Neuronal stem cell (in vitro differentiated cells): ENCODE data around the gene SYP.

Experiments used
- DNase-seq: peaks from one replicate; pipeline ENCODE4 v3.0.0-alpha.2; 2013; ENCODE audit warnings: low spot score
- H2AFZ ChIP-seq: one replicate; pipeline ENCODE4 v1.6.1; 2013; ENCODE audit warnings: mild to moderate bottlenecking, low read length, inconsistent platforms
- H2AK5ac ChIP-seq: 2 replicates; pipeline ENCODE4 v1.6.1; 2013; ENCODE audit warnings: low read depth, mild to moderate bottlenecking, inconsistent platforms, low read length, moderate library complexity, mixed read lengths
- H2BK120ac ChIP-seq: 2 replicates; pipeline ENCODE4 v1.6.1; 2013; ENCODE audit warnings: low read depth, mild to moderate bottlenecking, inconsistent platforms, low read length, moderate library complexity, mixed read lengths
- H2BK12ac ChIP-seq: one replicate; pipeline ENCODE4 v1.6.1; 2013; ENCODE audit warnings: low read length, inconsistent platforms
- H2BK15ac ChIP-seq: 2 replicates; pipeline ENCODE4 v1.6.1; 2013; ENCODE audit warnings: mild to moderate bottlenecking, low read length, inconsistent platforms, mixed read lengths
- H2BK5ac ChIP-seq: one replicate; pipeline ENCODE4 v1.6.1; 2013; ENCODE audit warnings: inconsistent platforms, mild to moderate bottlenecking, low read length, moderate library complexity
- H3K14ac ChIP-seq: one replicate; pipeline ENCODE4 v1.6.1; 2013; ENCODE audit warnings: low read length, inconsistent platforms
- H3K18ac ChIP-seq: 2 replicates; pipeline ENCODE4 v1.6.1; 2013; ENCODE audit warnings: low read length, inconsistent platforms
- H3K23ac ChIP-seq: 2 replicates; pipeline ENCODE4 v1.6.1; 2013; ENCODE audit warnings: low read depth, mild to moderate bottlenecking, mixed read lengths, low read length, inconsistent platforms; ENCODE audit not compliant: poor library complexity
- H3K27ac ChIP-seq: replicated peaks from 3 replicates; pipeline ENCODE4 v1.5.1; 2013; ENCODE audit warnings: low read length, inconsistent platforms
- H3K27me3 ChIP-seq, 3 experiments: 2 replicates each; pipeline ENCODE4 v1.6.1; 2013; ENCODE audit warnings: low read length in 3 of 3, mild to moderate bottlenecking in 2 of 3, inconsistent platforms in 1 of 3, low read depth in 1 of 3, mixed read lengths in 1 of 3, moderate library complexity in 1 of 3; ENCODE audit not compliant: control insufficient read depth in 3 of 3, insufficient read depth in 3 of 3
- H3K36me3 ChIP-seq, 2 donors: replicated peaks in 1 of 2; 2 replicates each; pipeline ENCODE4 v1.6.1; 2013; ENCODE audit warnings: low read length in 2 of 2; ENCODE audit not compliant: control insufficient read depth in 2 of 2, insufficient read depth in 2 of 2
- H3K4ac ChIP-seq: 2 replicates; pipeline ENCODE4 v1.6.1; 2013; ENCODE audit warnings: inconsistent platforms, mild to moderate bottlenecking, low read length, moderate library complexity
- H3K4me1 ChIP-seq, 2 donors: 1 replicate in 1 of 2; 2 replicates in 1 of 2; pipeline ENCODE4 v1.6.1; 2013; ENCODE audit warnings: low read length in 2 of 2, low read depth in 1 of 2; ENCODE audit not compliant: control insufficient read depth in 2 of 2, insufficient read depth in 1 of 2
- H3K4me2 ChIP-seq: one replicate; pipeline ENCODE4 v1.6.1; 2013; ENCODE audit warnings: mild to moderate bottlenecking, low read length, inconsistent platforms; ENCODE audit not compliant: insufficient read depth, poor library complexity, severe bottlenecking
- H3K4me3 ChIP-seq, 2 donors: 2 replicates each; pipeline ENCODE4 v1.5.1; 2013; ENCODE audit warnings: low read length in 2 of 2, mild to moderate bottlenecking in 2 of 2, inconsistent platforms in 1 of 2, moderate library complexity in 1 of 2
- H3K79me1 ChIP-seq: one replicate; pipeline ENCODE4 v1.6.1; 2013; ENCODE audit warnings: low read depth, mild to moderate bottlenecking, inconsistent platforms, low read length, moderate library complexity
- H3K9ac ChIP-seq: one replicate; pipeline ENCODE4 v1.6.1; 2013; ENCODE audit warnings: mild to moderate bottlenecking, low read depth, low read length, inconsistent platforms; ENCODE audit not compliant: poor library complexity
- H3K9me3 ChIP-seq, 2 donors: replicated peaks in 1 of 2; 2 replicates each; pipeline versions ENCODE3 to v1.6.1; 2013; ENCODE audit warnings: low read length in 2 of 2, mild to moderate bottlenecking in 2 of 2, inconsistent platforms in 1 of 2, low read depth in 1 of 2, mixed read lengths in 1 of 2, moderate library complexity in 1 of 2; ENCODE audit not compliant: control insufficient read depth in 2 of 2, insufficient read depth in 1 of 2
- H4K8ac ChIP-seq: one replicate; pipeline ENCODE4 v1.6.1; 2013; ENCODE audit warnings: low read depth, mild to moderate bottlenecking, inconsistent platforms, low read length, moderate library complexity
- H4K91ac ChIP-seq: one replicate; pipeline ENCODE4 v1.6.1; 2013; ENCODE audit warnings: low read length, low read depth, mild to moderate bottlenecking, inconsistent platforms; ENCODE audit not compliant: poor library complexity
- WGBS, 2 donors: extraction: QIAGEN DNeasy Blood & Tissue Kit; methylation state at CpG; one replicate each; pipeline ENCODE4 v1.1.7; 2013; ENCODE audit warnings: missing lambda C conversion rate in 2 of 2, mixed read lengths in 1 of 2; ENCODE audit not compliant: insufficient read length in 2 of 2, insufficient replicate concordance in 1 of 2; ENCODE audit errors: extremely low coverage in 2 of 2; 5-methylcytosine and 5-hydroxymethylcytosine counted together

Gene SYP

DNA sequence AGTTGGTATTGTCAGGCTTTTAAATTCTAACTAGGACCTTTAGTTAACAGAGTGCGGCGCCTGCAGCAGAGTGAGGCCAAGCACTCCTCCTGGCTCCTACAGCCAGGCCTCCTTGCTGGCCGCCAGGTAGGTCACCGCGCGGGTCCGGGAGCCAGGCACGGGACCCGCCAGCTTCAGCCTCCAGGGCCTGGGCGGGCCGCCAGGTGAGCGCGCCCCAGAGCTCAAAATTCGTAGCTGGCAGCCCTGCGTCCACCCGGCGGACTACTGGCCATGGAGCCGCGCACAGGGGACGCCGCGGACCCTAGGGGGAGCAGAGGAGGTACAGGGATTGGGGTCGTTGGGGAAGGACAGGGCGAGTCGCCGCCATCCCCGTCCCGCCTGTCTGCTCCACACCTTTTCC lies 37.4 kb downstream of the SYP start, which contains the start of gene MAGIX:
Gene MAGIX, plus strand, starts transcription at position 139 of the 400 bp plus-strand sequence. Its CDS starts 132 bp downstream, at position 271.
- Histone ChIP-seq H2BK120ac (no peak within 1 kb of the TSS), H3K4ac (no peak within 1 kb of the TSS), H2AK5ac (no peak within 1 kb of the TSS), H2BK15ac (no peak within 1 kb of the TSS), H3K9me3 (no peaks in the 10 kb centered on the region), H3K4me3 (peak within 1 kb of the TSS; percentile 28 to 57), H3K27ac (no peak within 1 kb of the TSS), H4K91ac (no peak within 1 kb of the TSS), H2AFZ (peak within 1 kb of the TSS; percentile 91), H2BK12ac (no peak within 1 kb of the TSS), H3K14ac (no peak within 1 kb of the TSS), H3K18ac (peak within 1 kb of the TSS; percentile 6), H4K8ac (no peak within 1 kb of the TSS), H3K9ac (no peak within 1 kb of the TSS), H3K4me2 (peak within 1 kb of the TSS; percentile 33), H3K36me3 (no peaks in the 10 kb centered on the region), H3K23ac (no peak within 1 kb of the TSS), H2BK5ac (no peak within 1 kb of the TSS), H3K27me3 (peaks cover 0 to 9% (median 7%) of the 10 kb centered on the region in 3 experiments), H3K79me1 (peaks cover 2% of the 10 kb centered on the region), H3K4me1 (peaks cover 0 to 11% of the 10 kb centered on the region in 2 donors)
- WGBS, 2 donors, result no CpG with 5 or more reads among the region's 28 CpGs
- no peak for DNase-seq

DNA sequence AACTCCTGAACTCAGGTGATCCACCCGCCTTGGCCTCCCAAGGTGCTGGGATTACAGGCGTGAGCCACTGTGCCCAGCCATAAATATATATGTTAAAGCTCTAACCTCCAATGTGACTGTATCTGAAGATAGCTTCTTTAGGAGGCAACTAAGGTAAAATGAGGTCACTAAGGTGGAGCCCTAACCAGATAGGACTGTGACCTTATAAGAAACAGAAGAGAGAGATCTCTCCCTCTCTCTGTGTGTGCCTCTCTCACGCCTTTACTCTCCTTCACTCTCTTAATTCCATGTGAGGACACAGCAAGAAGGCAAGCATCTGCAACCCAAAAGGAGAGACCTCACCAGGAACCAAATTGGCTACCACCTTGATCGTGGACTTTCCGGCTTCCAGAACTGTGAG lies 38.4 kb downstream of the SYP start:
- Histone ChIP-seq H3K4me1 (peaks cover 0 to 5% of the 10 kb centered on the region in 2 donors), H4K91ac (no peak overlapping the region), H3K23ac (no peak overlapping the region), H3K4me2 (no peak overlapping the region), H3K4ac (no peak overlapping the region), H2BK15ac (no peak overlapping the region), H3K4me3 (no peak overlapping the region), H3K27ac (no peak overlapping the region), H2AFZ (no peak overlapping the region), H3K36me3 (no peaks in the 10 kb centered on the region), H3K9ac (no peak overlapping the region), H3K14ac (no peak overlapping the region), H3K9me3 (no peaks in the 10 kb centered on the region), H2BK12ac (no peak overlapping the region), H2BK120ac (no peak overlapping the region), H4K8ac (no peak overlapping the region), H3K79me1 (peaks cover 2% of the 10 kb centered on the region), H3K27me3 (peaks cover 0 to 12% (median 7%) of the 10 kb centered on the region in 3 experiments), H2AK5ac (no peak overlapping the region), H3K18ac (no peak overlapping the region), H2BK5ac (no peak overlapping the region)
- DNase-seq, result no peak
- no CpG with 5 or more reads among the region's 5 CpGs for WGBS, 2 donors

DNA sequence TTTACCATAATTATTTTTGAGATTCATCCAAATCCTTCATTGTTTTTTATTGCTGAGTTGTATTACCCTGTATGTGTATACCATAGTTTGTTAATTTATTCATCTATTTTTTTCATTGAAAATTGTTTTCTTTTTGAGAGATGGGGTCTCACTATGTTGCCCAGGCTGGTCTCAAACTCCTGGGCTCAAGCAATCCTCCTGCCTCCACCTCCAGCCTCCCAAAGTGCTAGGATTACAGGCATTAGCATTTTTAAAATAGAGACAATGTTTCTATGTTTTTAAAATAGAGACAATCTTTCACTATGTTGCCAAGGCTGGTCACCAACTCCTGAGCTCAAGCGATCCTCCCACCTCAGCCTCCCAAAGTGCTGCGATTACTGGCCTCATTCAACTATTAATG lies 39.1 kb downstream of the SYP start:
- Histone ChIP-seq H3K27me3 (peaks cover 0 to 12% (median 7%) of the 10 kb centered on the region in 3 experiments), H3K4ac (no peak overlapping the region), H3K4me2 (no peak overlapping the region), H2BK12ac (no peak overlapping the region), H2BK15ac (no peak overlapping the region), H4K8ac (no peak overlapping the region), H3K27ac (no peak overlapping the region), H2BK120ac (no peak overlapping the region), H3K36me3 (no peaks in the 10 kb centered on the region), H2AFZ (no peak overlapping the region), H3K4me3 (no peak overlapping the region), H3K4me1 (peaks cover 0 to 5% of the 10 kb centered on the region in 2 donors), H3K9ac (no peak overlapping the region), H3K18ac (no peak overlapping the region), H3K9me3 (no peaks in the 10 kb centered on the region), H3K23ac (no peak overlapping the region), H4K91ac (no peak overlapping the region), H3K79me1 (peaks cover 2% of the 10 kb centered on the region), H2AK5ac (no peak overlapping the region), H2BK5ac (no peak overlapping the region), H3K14ac (no peak overlapping the region)
- no CpG with 5 or more reads among the region's 2 CpGs for WGBS, 2 donors
- no peak for DNase-seq

DNA sequence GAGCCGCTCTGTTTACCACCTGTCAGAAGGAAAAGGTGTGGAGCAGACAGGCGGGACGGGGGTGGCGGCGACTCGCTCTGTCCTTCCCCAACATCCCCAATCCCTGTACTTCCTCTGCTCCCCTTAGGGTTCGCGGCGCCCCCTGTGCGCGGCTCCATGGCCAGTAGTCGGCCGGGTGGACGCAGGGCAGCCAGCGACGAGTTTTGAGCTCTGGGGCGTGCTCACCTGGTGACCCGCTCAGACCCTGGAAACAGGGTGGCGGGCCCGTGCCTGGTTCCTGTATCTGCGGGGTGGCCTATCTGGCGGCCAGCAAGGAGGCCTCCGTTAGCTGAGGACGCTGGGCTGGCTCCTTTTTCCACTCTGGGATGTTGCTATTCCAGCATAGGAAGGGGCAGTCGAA lies 42.8 kb downstream of the SYP start:
- Histone ChIP-seq H3K79me1 (no peaks in the 10 kb centered on the region), H3K4me3 (no peak overlapping the region), H3K4ac (no peak overlapping the region), H2BK12ac (no peak overlapping the region), H3K27me3 (peaks cover 0 to 7% (median 6%) of the 10 kb centered on the region in 3 experiments), H2AK5ac (no peak overlapping the region), H2AFZ (no peak overlapping the region), H2BK5ac (no peak overlapping the region), H3K4me2 (no peak overlapping the region), H3K9ac (no peak overlapping the region), H3K27ac (no peak overlapping the region), H3K9me3 (no peaks in the 10 kb centered on the region), H4K91ac (no peak overlapping the region), H3K4me1 (peaks cover 0 to 4% of the 10 kb centered on the region in 2 donors), H2BK120ac (no peak overlapping the region), H4K8ac (peak overlapping the region; percentile 43), H3K36me3 (no peaks in the 10 kb centered on the region), H3K18ac (no peak overlapping the region), H3K14ac (no peak overlapping the region), H2BK15ac (no peak overlapping the region), H3K23ac (no peak overlapping the region)
- no peak for DNase-seq
- WGBS, 2 donors, result no CpG with 5 or more reads among the region's 25 CpGs
